ENCODE measurements around the gene C2orf72. TPM values are rescaled to one million over a fixed set of nuclear protein-coding genes. Genes with fewer than 3 reads are reported as not detected.
A peak's percentile ranks its signal among the peaks of the same experiment; 100 is the strongest.

Gene C2orf72
- total RNA-seq, 1 donor from 2014 or later: 9.9 TPM

DNA sequence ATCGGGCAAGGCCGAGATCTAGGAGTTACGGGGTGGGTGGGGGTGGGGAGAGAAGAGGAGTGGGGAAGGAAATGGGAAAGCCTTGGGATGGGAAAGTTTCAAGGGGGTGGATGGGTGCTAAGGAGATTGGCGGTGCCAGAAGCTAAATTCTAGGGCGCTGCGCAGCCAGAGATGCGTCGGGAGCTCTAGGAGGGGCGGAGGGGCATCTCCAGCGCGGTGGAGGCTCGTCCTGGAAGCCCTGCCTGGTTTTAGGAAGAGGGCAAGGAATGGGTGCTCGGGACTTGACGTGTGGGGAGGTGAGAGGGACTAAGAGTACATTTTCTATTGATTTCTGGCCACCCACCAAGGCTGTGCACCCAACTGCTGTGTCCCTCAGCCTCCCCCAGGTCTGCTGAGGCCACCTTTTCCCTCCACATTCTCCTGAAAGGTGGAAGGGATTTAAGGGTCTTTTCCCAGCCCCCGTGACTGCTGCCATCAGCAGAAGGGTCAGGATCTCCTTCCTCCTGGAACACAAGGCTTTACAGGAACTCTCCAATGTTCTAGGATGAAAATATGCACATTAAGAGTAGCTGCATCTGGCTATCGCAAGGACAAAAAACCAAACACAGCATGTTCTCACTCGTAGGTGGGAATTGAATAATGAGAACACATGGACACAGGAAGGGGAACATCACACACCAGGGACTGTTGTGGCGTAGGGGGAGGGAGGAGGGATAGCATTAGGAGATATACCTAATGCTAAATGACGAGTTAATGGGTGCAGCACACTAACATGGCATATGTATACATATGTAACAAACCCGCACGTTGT is 1.4 kb downstream of the C2orf72 start:
- DNase-seq (ENCODE audit: extremely low spot score, unreplicated experiment): no peak
- H3K36me3 Mint-ChIP-seq: no peaks in the 10 kb centered on the region
- H3K4me1 Mint-ChIP-seq (ENCODE audit: unreplicated experiment): peaks cover 4% of the 10 kb centered on the region
- H3K4me3 Mint-ChIP-seq: peak overlapping the region; percentile 81
- TF ChIP-seq, protein P1, sequence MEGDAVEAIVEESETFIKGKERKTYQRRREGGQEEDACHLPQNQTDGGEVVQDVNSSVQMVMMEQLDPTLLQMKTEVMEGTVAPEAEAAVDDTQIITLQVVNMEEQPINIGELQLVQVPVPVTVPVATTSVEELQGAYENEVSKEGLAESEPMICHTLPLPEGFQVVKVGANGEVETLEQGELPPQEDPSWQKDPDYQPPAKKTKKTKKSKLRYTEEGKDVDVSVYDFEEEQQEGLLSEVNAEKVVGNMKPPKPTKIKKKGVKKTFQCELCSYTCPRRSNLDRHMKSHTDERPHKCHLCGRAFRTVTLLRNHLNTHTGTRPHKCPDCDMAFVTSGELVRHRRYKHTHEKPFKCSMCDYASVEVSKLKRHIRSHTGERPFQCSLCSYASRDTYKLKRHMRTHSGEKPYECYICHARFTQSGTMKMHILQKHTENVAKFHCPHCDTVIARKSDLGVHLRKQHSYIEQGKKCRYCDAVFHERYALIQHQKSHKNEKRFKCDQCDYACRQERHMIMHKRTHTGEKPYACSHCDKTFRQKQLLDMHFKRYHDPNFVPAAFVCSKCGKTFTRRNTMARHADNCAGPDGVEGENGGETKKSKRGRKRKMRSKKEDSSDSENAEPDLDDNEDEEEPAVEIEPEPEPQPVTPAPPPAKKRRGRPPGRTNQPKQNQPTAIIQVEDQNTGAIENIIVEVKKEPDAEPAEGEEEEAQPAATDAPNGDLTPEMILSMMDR (conservative IDR thresholded peaks at IDR 0.05): no peak
- H3K27ac Mint-ChIP-seq: no peak overlapping the region
- peaks cover 84% of the 10 kb centered on the region for H3K27me3 Mint-ChIP-seq
- H3K9me3 Mint-ChIP-seq: no peaks in the 10 kb centered on the region

DNA sequence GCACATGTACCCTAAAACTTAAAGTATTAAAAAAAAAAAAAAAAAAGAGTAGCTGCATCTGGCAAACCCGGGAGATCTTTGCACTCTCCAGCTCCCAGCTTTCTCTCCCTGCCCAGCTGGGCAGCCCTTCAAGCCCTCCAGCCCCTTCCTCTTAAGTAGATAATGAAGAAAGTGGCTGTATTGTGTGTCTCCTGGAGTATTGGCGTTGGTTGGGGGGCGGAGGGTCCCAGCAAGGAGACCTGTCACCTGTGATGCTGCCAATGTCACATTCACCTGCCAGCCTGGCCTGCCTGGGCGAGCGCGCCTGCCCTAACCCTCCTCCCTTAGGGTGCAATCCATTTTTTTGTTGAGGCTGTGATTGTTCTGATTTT is 2.0 kb downstream of the C2orf72 start:
- peaks cover 79% of the 10 kb centered on the region for H3K27me3 Mint-ChIP-seq
- H3K9me3 Mint-ChIP-seq: no peaks in the 10 kb centered on the region
- peak overlapping the region; percentile 34 for H3K4me3 Mint-ChIP-seq
- peaks cover 4% of the 10 kb centered on the region for H3K4me1 Mint-ChIP-seq (ENCODE audit: unreplicated experiment)
- no peak for DNase-seq (ENCODE audit: extremely low spot score, unreplicated experiment)
- TF ChIP-seq, protein P1 (conservative IDR thresholded peaks at IDR 0.05): no peak
- no peak overlapping the region for H3K27ac Mint-ChIP-seq
- H3K36me3 Mint-ChIP-seq: no peaks in the 10 kb centered on the region

DNA sequence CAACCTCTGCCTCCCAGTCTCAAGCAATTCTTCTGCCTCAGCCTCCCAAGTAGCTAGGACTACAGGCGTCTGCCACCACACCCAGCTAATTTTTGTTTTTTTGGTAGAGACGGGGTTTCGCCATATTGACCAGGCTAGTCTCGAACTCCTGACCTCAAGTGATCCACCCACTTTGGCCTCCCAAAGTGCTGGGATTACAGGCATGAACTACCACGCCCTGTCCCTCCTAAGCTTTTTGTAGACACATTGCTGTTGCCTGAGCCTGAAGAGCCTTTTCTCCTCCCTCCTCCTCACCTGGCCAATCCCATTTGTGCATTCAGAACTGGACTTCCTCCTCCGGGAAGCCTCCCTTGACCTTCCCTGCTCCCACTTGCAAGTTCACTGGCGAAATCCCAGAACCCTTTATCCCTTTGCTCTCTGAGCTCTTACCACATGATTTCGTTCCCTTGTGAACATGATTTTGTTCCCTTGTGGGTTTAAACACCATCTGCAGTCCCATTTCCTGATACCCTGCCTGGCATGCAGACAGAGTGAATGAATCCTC is 2.6 kb downstream of the C2orf72 start:
- H3K27ac Mint-ChIP-seq: no peak overlapping the region
- peaks cover 4% of the 10 kb centered on the region for H3K4me1 Mint-ChIP-seq (ENCODE audit: unreplicated experiment)
- H3K9me3 Mint-ChIP-seq: no peaks in the 10 kb centered on the region
- DNase-seq (ENCODE audit: extremely low spot score, unreplicated experiment): no peak
- H3K4me3 Mint-ChIP-seq: peak overlapping the region; percentile 53
- H3K36me3 Mint-ChIP-seq: no peaks in the 10 kb centered on the region
- TF ChIP-seq, protein P1 (conservative IDR thresholded peaks at IDR 0.05): no peak
- H3K27me3 Mint-ChIP-seq: peaks cover 75% of the 10 kb centered on the region

DNA sequence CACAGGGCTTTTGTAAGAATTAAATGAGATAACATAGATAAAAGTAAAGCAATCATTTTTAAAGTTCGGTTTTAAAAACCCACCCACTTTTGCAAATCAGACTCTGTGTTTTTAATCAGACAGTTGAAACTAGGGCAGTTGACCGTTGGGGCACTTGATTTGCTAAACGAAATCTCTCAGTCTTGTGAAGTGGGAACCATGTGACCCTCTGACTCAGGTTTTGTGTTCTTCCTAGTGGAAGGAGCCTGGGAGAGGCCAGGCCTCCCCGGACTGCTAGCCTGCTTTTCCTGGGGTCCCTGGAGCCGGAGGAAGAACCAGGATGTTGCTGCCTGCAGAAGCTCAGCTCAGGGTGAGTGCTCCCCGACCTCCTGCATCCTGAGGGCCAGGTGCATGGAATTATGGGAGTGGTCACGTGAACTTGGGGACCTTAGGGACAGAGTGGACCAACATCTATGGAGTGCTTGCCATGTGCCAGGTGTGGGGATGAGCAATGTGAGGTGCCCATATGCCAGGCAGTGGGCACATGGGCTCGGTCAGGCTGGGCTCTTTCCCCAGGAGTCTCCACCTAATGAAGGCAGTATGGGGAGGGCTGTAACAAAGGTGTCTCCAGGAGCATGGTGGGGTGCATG is 3.9 kb downstream of the C2orf72 start:
- Mint-ChIP-seq H3K36me3 (no peaks in the 10 kb centered on the region), H3K27ac (no peak overlapping the region), H3K27me3 (peaks cover 63% of the 10 kb centered on the region), H3K4me3 (no peak overlapping the region), H3K4me1 (ENCODE audit: unreplicated experiment) (peaks cover 4% of the 10 kb centered on the region), H3K9me3 (no peaks in the 10 kb centered on the region)
- TF ChIP-seq, protein P1 (conservative IDR thresholded peaks at IDR 0.05): no peak
- DNase-seq (ENCODE audit: extremely low spot score, unreplicated experiment): no peak

DNA sequence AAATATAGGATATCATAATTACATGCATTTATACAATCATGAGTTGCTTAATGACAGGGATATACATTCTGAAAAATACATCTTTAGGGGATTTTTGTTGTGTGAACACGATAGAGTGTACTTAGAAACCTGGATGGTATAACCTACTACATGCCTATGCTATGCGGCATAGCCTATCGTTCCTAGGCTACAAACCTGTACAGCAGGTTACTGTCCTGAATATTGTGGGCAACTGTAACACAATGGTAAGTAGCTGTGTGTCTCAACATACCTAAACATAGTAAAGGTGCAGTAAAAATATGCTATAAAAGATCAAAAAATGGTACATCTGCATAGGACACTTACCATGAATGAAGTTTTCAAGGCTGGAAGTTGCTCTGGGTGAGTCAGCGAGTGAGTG is 6.5 kb downstream of the C2orf72 start:
- DNase-seq (ENCODE audit: extremely low spot score, unreplicated experiment): no peak
- Mint-ChIP-seq H3K4me1 (ENCODE audit: unreplicated experiment) (peaks cover 2% of the 10 kb centered on the region), H3K4me3 (no peak overlapping the region), H3K27ac (no peak overlapping the region), H3K27me3 (peaks cover 48% of the 10 kb centered on the region), H3K36me3 (no peaks in the 10 kb centered on the region), H3K9me3 (no peaks in the 10 kb centered on the region)
- TF ChIP-seq, protein P1 (conservative IDR thresholded peaks at IDR 0.05): no peak
